CD14-positive monocyte (primary cell): ENCODE data around the gene NMNAT3. TPM values are rescaled to one million over a fixed set of nuclear protein-coding genes. Genes with fewer than 3 reads are reported as not detected.

Experiments used
- DNase-seq, 3 donors: peaks; one replicate each; pipeline ENCODE4 v3.0.0-alpha.2; 2011 to 2022
- H2AFZ ChIP-seq: 2 replicates; pipeline ENCODE4 v1.6.0; 2012; ENCODE audit warnings: mild to moderate bottlenecking, low read depth, low read length, inconsistent platforms; ENCODE audit not compliant: insufficient read depth, poor library complexity, severe bottlenecking
- H3K27ac ChIP-seq, 2 donors: 1 replicate in 1 of 2; 2 replicates in 1 of 2; pipeline ENCODE4 v1.5.1; 2012 to 2013; ENCODE audit warnings: low read length in 2 of 2, control low read depth in 1 of 2, inconsistent platforms in 1 of 2, low read depth in 1 of 2, mild to moderate bottlenecking in 1 of 2
- H3K27me3 ChIP-seq, 2 donors: one replicate each; pipeline versions ENCODE4 v1.6.0 to v1.6.1; 2011 to 2013; ENCODE audit warnings: low read length in 2 of 2; ENCODE audit not compliant: control insufficient read depth in 2 of 2, insufficient read depth in 2 of 2
- H3K36me3 ChIP-seq, 2 donors: replicated peaks in 1 of 2; 1 replicate in 1 of 2; 2 replicates in 1 of 2; pipeline versions ENCODE4 v1.5.1 to v1.6.1; 2012 to 2013; ENCODE audit warnings: low read length in 2 of 2, control low read depth in 1 of 2, inconsistent platforms in 1 of 2, mild to moderate bottlenecking in 1 of 2; ENCODE audit not compliant: insufficient read depth in 2 of 2, control insufficient read depth in 1 of 2
- H3K4me1 ChIP-seq, 2 donors: 1 replicate in 1 of 2; 2 replicates in 1 of 2; pipeline versions ENCODE4 v1.5.1 to v1.6.1; 2012 to 2013; ENCODE audit warnings: low read length in 2 of 2, control low read depth in 1 of 2, inconsistent platforms in 1 of 2, mild to moderate bottlenecking in 1 of 2, moderate library complexity in 1 of 2; ENCODE audit not compliant: insufficient read depth in 2 of 2, control insufficient read depth in 1 of 2
- H3K4me2 ChIP-seq: replicated peaks from 2 replicates; pipeline ENCODE3; 2012; ENCODE audit warnings: low read length, moderate library complexity, mild to moderate bottlenecking; ENCODE audit not compliant: poor library complexity, severe bottlenecking; ENCODE audit errors: extremely low read depth
- H3K4me3 ChIP-seq, 3 experiments: fragments of 200-600 bp in 1 of 3; sonication (generic) in 1 of 3; replicated peaks in 1 of 3; 1 replicate in 2 of 3; 2 replicates in 1 of 3; pipeline ENCODE4 v1.5.1; 2011 to 2013; ENCODE audit warnings: low read length in 3 of 3, mild to moderate bottlenecking in 3 of 3, control low read depth in 2 of 3, low read depth in 2 of 3, inconsistent platforms in 1 of 3, moderate library complexity in 1 of 3
- H3K79me2 ChIP-seq: 2 replicates; pipeline ENCODE4 v1.6.0; 2012; ENCODE audit warnings: mild to moderate bottlenecking, control low read depth, inconsistent platforms, low read length, moderate library complexity; ENCODE audit not compliant: insufficient read depth
- H3K9ac ChIP-seq: 2 replicates; pipeline ENCODE4 v1.6.0; 2017; ENCODE audit warnings: low read length, mild to moderate bottlenecking; ENCODE audit not compliant: insufficient read depth, poor library complexity, severe bottlenecking
- H3K9me3 ChIP-seq, 2 donors: replicated peaks in 1 of 2; 1 replicate in 1 of 2; 2 replicates in 1 of 2; pipeline versions ENCODE4 v1.5.1 to v1.6.1; 2012 to 2013; ENCODE audit warnings: low read length in 2 of 2, control low read depth in 1 of 2; ENCODE audit not compliant: control insufficient read depth in 1 of 2, insufficient read depth in 1 of 2
- H4K20me1 ChIP-seq: 2 replicates; pipeline ENCODE4 v1.6.0; 2012; ENCODE audit warnings: mild to moderate bottlenecking, low read length, control low read depth, moderate library complexity; ENCODE audit not compliant: insufficient read depth
- H3K27ac Mint-ChIP-seq, 7 donors: one replicate each; pipeline ENCODE4 v1.8.0; 2020; ENCODE audit warnings: mild to moderate bottlenecking in 7 of 7, mixed read lengths in 7 of 7, moderate library complexity in 6 of 7, inconsistent platforms in 2 of 7
- H3K27me3 Mint-ChIP-seq, 3 donors: one replicate each; pipeline ENCODE4 v1.8.0; 2021 to 2022; ENCODE audit warnings: low read depth in 3 of 3, mild to moderate bottlenecking in 3 of 3, mixed read lengths in 3 of 3, moderate library complexity in 3 of 3, inconsistent platforms in 1 of 3
- H3K36me3 Mint-ChIP-seq, 2 donors: one replicate each; pipeline ENCODE4 v1.8.0; 2020; ENCODE audit warnings: mixed read lengths in 2 of 2, inconsistent platforms in 1 of 2, mild to moderate bottlenecking in 1 of 2
- H3K4me1 Mint-ChIP-seq: one replicate; pipeline ENCODE4 v1.8.0; 2020; ENCODE audit warnings: mild to moderate bottlenecking, mixed read lengths
- H3K4me3 Mint-ChIP-seq, 2 donors: one replicate each; pipeline ENCODE4 v1.8.0; 2020; ENCODE audit warnings: mild to moderate bottlenecking in 2 of 2, mixed read lengths in 2 of 2, moderate library complexity in 1 of 2
- H3K9me3 Mint-ChIP-seq, 7 donors: one replicate each; pipeline ENCODE4 v1.8.0; 2020 to 2022; ENCODE audit warnings: mixed read lengths in 7 of 7, mild to moderate bottlenecking in 6 of 7, moderate library complexity in 6 of 7, inconsistent platforms in 2 of 7
- CTCF ChIP-seq: fragments of 200-600 bp; IDR thresholded peaks from one replicate; pipeline ENCODE4 v1.8.0; 2022; ENCODE audit warnings: antibody characterized with exemption, mild to moderate bottlenecking
- WGBS: methylation state at CpG from one replicate; pipeline ENCODE4 v1.1.5; 2013; ENCODE audit warnings: missing lambda C conversion rate; ENCODE audit not compliant: insufficient coverage; 5-methylcytosine and 5-hydroxymethylcytosine counted together
- intact Hi-C, 2 donors: fragments of 100-400 bp; cut with micrococcal nuclease; formaldehyde crosslinking; loops; one replicate each; pipeline versions ENCODE4 v1.15.0 to v1.15.1; 2023
- polyA plus RNA-seq, 3 donors: library from polyadenylated mRNA; depleted of rRNA in 1 of 3; unstranded in 2 of 3; stranded (reverse) in 1 of 3; fragments of 300-500 nt in 2 of 3; fragments of >200 nt in 1 of 3; fragmentation: Illumina TruSeq in 2 of 3; gene quantifications; 1 replicate in 2 of 3; 2 replicates in 1 of 3; pipeline ENCODE4 v1.2.3, GENCODE V29; 2012 to 2021

NMNAT3 gene
- polyA plus RNA-seq, 3 donors = 1.4 to 5.7 (median 2.9) TPM

- Histone ChIP-seq H3K4me2 (no peak overlapping the region), H4K20me1 (no peaks in the 10 kb centered on the region), H3K4me1 (peaks cover 15% of the 10 kb centered on the region in 2 donors), H3K79me2 (no peaks in the 10 kb centered on the region), H3K27ac (no peak overlapping the region), H3K36me3 (no peaks in the 10 kb centered on the region), H3K4me3 (no peak overlapping the region), H3K27me3 (no peaks in the 10 kb centered on the region), H2AFZ (peak overlapping the region; percentile 100), H3K9ac (no peak overlapping the region), H3K9me3 (no peaks in the 10 kb centered on the region)
- H3K4me1 Mint-ChIP-seq = peaks cover 19% of the 10 kb centered on the region
- no peaks in the 10 kb centered on the region for H3K36me3 Mint-ChIP-seq
- H3K27ac Mint-ChIP-seq = peak overlapping the region in 1 of 7 donors; percentile 69
- H3K9me3 Mint-ChIP-seq = no peaks in the 10 kb centered on the region
- WGBS = 88% methylated on average over 1 of the region's 1 CpG
- intact Hi-C loops = no loop called here
- peak overlapping the region in 1 of 2 donors; percentile 13 for H3K4me3 Mint-ChIP-seq
- DNase-seq = no peak
- TF ChIP-seq CTCF = no peak
- peaks cover 1 to 4% (median 3%) of the 10 kb centered on the region in 3 donors for H3K27me3 Mint-ChIP-seq
Observed at GRCh38 chr3:139676108-139676507, 1.7 kb downstream of the NMNAT3 start.

- no peak overlapping the region for H3K27ac ChIP-seq
- no peak overlapping the region for H3K27ac Mint-ChIP-seq
- H3K79me2 ChIP-seq = no peaks in the 10 kb centered on the region
- no peak for DNase-seq
- H3K27me3 Mint-ChIP-seq = peaks cover 1 to 4% (median 3%) of the 10 kb centered on the region in 3 donors
- no peaks in the 10 kb centered on the region for H3K36me3 Mint-ChIP-seq
- no peak overlapping the region for H3K9ac ChIP-seq
- H3K9me3 Mint-ChIP-seq = no peaks in the 10 kb centered on the region
- TF ChIP-seq CTCF = no peak
- no peaks in the 10 kb centered on the region for H3K36me3 ChIP-seq
- intact Hi-C loops = no loop called here
- H2AFZ ChIP-seq = no peak overlapping the region
- 100% methylated on average over 1 of the region's 2 CpGs for WGBS
- peaks cover 15% of the 10 kb centered on the region in 2 donors for H3K4me1 ChIP-seq
- H3K4me3 Mint-ChIP-seq = no peak overlapping the region
- no peak overlapping the region for H3K4me2 ChIP-seq
- no peaks in the 10 kb centered on the region for H4K20me1 ChIP-seq
- no peaks in the 10 kb centered on the region for H3K9me3 ChIP-seq
- H3K4me3 ChIP-seq = no peak overlapping the region
- H3K27me3 ChIP-seq = no peaks in the 10 kb centered on the region
- peaks cover 19% of the 10 kb centered on the region for H3K4me1 Mint-ChIP-seq
Observed at GRCh38 chr3:139675327-139675726, 2.4 kb downstream of the NMNAT3 start.
